ENCODE measurements around the gene STK11IP.

Gene STK11IP

DNA sequence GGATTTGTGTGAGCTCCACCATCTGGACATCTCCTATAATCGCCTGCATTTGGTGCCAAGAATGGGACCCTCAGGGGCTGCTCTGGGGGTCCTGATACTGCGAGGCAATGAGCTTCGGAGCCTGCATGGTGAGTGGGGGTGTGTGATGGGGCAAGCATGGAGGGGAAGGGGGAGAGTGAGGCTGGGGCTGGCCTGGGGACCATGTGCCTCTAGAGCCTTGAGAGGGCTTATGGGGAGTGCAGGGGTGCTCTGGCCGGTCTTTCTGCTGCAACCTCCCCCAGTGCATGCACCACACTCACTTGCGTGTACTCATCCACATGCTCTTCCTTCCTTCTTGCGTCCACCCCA, 7.9 kb downstream of the STK11IP start:
- H3K27me3 ChIP-seq (ENCODE audit: control insufficient read depth, insufficient read depth, low read length) = no peaks in the 10 kb centered on the region
- no peaks in the 10 kb centered on the region for H3K4me1 ChIP-seq (ENCODE audit: control insufficient read depth, insufficient read depth, low read length)
- H3K36me3 ChIP-seq (ENCODE audit: control insufficient read depth, insufficient read depth, low read length) = peaks cover 9% of the 10 kb centered on the region

DNA sequence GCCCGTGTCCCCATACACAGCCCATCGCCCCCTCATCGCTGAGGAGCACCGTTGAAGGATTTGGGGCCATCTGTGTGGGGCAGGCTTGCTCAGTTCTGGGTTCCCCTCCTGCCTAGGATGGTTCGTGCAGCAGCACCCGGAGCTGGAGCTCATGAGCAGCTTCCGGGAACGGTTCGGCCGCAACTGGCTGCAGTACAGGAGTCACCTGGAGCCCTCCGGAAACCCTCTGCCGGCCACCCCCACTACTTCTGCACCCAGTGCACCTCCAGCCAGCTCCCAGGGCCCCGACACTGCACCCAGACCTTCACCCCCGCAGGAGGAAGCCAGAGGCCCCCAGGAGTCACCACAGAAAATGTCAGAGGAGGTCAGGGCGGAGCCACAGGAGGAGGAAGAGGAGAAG, 10.3 kb downstream of the STK11IP start:
- Histone ChIP-seq H3K36me3 (ENCODE audit: control insufficient read depth, insufficient read depth, low read length) (peaks cover 9% of the 10 kb centered on the region), H3K9ac (ENCODE audit: low read length) (no peak overlapping the region), H3K4me1 (ENCODE audit: control insufficient read depth, insufficient read depth, low read length) (no peaks in the 10 kb centered on the region), H3K4me3 (ENCODE audit: low read length) (no peak overlapping the region), H3K9me3 (ENCODE audit: control insufficient read depth, low read length) (no peaks in the 10 kb centered on the region), H3K27me3 (ENCODE audit: control insufficient read depth, insufficient read depth, low read length) (no peaks in the 10 kb centered on the region)

More for the DNA sequence above, 7.9 kb downstream of the STK11IP start:
- Histone ChIP-seq H3K4me3 (ENCODE audit: low read length) (no peak overlapping the region), H3K9ac (ENCODE audit: low read length) (no peak overlapping the region), H3K9me3 (ENCODE audit: control insufficient read depth, low read length) (no peaks in the 10 kb centered on the region)

DNA sequence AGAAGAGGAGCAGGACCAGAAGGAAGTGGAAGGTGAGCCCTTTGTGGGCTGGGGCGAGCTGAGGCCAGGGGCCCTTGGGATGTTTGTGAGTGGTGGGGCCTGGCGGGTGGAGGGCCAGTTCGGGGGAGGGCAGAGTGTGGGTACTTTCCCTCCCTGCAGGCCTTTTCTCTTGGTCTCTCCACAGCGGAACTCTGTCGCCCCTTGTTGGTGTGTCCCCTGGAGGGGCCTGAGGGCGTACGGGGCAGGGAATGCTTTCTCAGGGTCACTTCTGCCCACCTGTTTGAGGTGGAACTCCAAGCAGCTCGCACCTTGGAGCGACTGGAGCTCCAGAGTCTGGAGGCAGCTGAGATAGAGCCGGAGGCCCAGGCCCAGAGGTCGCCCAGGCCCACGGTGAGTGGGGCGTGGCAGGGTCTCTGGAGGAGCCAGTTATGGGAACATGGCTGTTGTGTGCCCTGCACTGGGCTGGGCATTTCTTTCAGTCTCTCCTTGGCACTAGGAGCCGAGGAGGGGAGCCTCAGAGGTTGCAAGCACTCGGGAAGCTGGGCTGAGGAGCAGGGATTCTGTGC, 10.8 kb downstream of the STK11IP start:
- Histone ChIP-seq H3K9ac (ENCODE audit: low read length) (no peak overlapping the region), H3K36me3 (ENCODE audit: control insufficient read depth, insufficient read depth, low read length) (peaks cover 9% of the 10 kb centered on the region), H3K9me3 (ENCODE audit: control insufficient read depth, low read length) (no peaks in the 10 kb centered on the region), H3K4me3 (ENCODE audit: low read length) (no peak overlapping the region), H3K27me3 (ENCODE audit: control insufficient read depth, insufficient read depth, low read length) (no peaks in the 10 kb centered on the region), H3K4me1 (ENCODE audit: control insufficient read depth, insufficient read depth, low read length) (no peaks in the 10 kb centered on the region)

DNA sequence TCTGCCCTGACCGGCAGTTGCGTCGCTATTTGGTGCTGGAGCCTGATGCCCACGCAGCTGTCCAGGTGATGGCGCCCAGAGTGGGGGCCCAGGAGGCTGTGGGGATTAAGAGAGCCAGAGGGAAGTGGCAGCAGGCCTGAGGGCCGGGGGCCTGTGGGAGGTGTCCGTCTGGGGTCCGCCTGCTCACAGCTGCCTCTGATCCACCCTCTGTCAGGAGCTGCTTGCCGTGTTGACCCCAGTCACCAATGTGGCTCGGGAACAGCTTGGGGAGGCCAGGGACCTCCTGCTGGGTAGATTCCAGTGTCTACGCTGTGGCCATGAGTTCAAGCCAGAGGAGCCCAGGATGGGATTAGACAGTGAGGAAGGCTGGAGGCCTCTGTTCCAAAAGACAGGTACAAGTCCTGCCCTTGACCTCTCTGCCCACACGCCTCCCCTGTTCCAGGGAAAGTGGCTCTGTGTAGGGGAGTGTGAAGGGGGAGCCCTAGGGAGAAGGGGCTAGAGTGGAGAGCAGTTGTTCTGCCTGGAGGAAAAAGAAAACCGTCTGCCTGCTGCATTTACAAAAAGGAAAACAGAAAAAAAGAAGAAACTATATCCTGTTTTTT, 11.6 kb downstream of the STK11IP start:
- no peak overlapping the region for H3K9ac ChIP-seq (ENCODE audit: low read length)
- no peaks in the 10 kb centered on the region for H3K4me1 ChIP-seq (ENCODE audit: control insufficient read depth, insufficient read depth, low read length)
- no peaks in the 10 kb centered on the region for H3K27me3 ChIP-seq (ENCODE audit: control insufficient read depth, insufficient read depth, low read length)
- no peak overlapping the region for H3K4me3 ChIP-seq (ENCODE audit: low read length)
- H3K9me3 ChIP-seq (ENCODE audit: control insufficient read depth, low read length) = no peaks in the 10 kb centered on the region
- H3K36me3 ChIP-seq (ENCODE audit: control insufficient read depth, insufficient read depth, low read length) = peaks cover 9% of the 10 kb centered on the region

DNA sequence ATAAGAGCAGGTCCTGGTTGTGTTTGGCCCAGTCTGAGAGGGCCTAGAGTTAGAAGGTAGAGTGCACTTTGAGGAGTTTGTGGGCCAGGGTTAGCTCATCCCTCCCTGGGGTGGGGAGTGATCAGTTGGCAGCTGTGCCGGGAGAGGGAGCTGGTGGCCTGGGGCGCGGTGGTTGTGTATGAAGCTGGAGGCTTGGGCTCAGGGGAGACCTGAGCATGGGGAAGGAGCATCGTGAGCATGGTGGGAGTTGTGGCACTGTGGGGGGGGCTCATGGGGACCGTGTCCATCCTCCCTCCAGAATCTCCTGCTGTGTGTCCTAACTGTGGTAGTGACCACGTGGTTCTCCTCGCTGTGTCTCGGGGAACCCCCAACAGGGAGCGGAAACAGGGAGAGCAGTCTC, 13.6 kb downstream of the STK11IP start:
- no peak overlapping the region for H3K4me3 ChIP-seq (ENCODE audit: low read length)
- no peaks in the 10 kb centered on the region for H3K4me1 ChIP-seq (ENCODE audit: control insufficient read depth, insufficient read depth, low read length)
- no peaks in the 10 kb centered on the region for H3K9me3 ChIP-seq (ENCODE audit: control insufficient read depth, low read length)
- no peak overlapping the region for H3K9ac ChIP-seq (ENCODE audit: low read length)
- peaks cover 4% of the 10 kb centered on the region for H3K36me3 ChIP-seq (ENCODE audit: control insufficient read depth, insufficient read depth, low read length)
- H3K27me3 ChIP-seq (ENCODE audit: control insufficient read depth, insufficient read depth, low read length) = no peaks in the 10 kb centered on the region

DNA sequence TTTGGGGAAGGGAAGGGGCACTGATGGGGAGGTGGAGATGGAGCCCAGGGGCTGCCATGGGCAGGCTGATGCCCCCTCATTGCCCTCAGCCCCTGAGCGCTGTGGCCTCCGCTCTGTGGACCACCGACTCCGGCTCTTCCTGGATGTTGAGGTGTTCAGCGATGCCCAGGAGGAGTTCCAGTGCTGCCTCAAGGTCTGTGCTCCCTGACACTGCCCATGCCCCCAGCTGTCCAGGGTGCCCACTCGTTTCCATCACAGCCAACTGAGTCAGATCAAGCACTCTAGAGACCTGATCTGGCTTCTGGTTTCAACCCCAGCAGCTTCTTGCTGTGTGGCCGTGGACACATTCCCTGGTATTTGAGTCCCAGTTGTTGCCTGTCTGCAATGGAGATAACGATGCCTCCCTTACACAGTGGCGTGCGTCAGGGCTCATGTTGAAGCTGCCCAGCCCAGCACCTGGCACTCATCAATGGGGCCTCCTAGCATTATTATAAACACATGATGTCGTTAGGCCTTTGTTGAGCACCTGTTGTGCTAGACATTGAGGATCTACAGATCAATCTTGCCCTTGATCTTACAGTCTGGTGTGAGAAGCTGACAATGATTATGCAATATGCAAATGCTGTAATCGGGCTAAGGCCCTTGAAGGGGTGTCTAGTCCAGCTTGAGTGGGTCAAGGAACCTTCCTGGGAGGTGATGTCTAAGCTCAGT, 14.4 kb downstream of the STK11IP start:
- Histone ChIP-seq H3K4me3 (ENCODE audit: low read length) (no peak overlapping the region), H3K27me3 (ENCODE audit: control insufficient read depth, insufficient read depth, low read length) (no peaks in the 10 kb centered on the region), H3K36me3 (ENCODE audit: control insufficient read depth, insufficient read depth, low read length) (peaks cover 4% of the 10 kb centered on the region), H3K4me1 (ENCODE audit: control insufficient read depth, insufficient read depth, low read length) (no peaks in the 10 kb centered on the region), H3K9ac (ENCODE audit: low read length) (no peak overlapping the region), H3K9me3 (ENCODE audit: control insufficient read depth, low read length) (no peaks in the 10 kb centered on the region)

DNA sequence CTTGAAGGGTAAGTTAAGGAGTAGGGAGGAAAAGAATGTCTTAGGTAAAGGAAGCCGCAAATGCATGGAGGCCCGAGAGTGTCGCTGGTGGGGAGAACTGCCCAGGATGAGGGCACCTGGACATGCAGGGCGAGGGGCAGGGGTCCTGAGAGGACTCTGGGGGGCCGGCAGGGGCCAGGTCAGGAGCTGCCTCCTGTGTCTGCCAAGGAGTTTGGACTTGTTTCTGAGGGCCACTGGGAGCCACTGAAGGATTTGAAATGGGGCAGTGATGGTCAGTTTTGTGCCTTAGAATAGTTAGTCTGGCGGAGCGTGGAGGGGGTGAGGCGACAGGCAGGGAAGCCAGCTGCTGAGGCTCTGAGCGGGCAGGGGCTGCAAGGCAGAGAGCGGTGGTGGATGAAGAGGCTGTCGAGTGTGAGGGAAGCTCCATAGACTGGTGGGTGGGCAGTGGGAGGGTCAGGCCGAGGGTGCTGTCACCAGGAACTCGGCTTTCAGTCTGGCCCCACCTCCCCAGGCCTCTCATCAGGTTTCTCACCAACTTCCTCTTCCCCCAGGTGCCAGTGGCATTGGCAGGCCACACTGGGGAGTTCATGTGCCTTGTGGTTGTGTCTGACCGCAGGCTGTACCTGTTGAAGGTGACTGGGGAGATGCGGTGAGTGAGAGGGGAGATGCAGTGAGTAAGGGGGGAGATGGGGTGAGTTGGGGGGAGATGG, 15.1 kb downstream of the STK11IP start:
- no peaks in the 10 kb centered on the region for H3K4me1 ChIP-seq (ENCODE audit: control insufficient read depth, insufficient read depth, low read length)
- H3K36me3 ChIP-seq (ENCODE audit: control insufficient read depth, insufficient read depth, low read length) = peaks cover 4% of the 10 kb centered on the region
- H3K9me3 ChIP-seq (ENCODE audit: control insufficient read depth, low read length) = no peaks in the 10 kb centered on the region
- no peak overlapping the region for H3K9ac ChIP-seq (ENCODE audit: low read length)
- no peak overlapping the region for H3K4me3 ChIP-seq (ENCODE audit: low read length)
- H3K27me3 ChIP-seq (ENCODE audit: control insufficient read depth, insufficient read depth, low read length) = no peaks in the 10 kb centered on the region

DNA sequence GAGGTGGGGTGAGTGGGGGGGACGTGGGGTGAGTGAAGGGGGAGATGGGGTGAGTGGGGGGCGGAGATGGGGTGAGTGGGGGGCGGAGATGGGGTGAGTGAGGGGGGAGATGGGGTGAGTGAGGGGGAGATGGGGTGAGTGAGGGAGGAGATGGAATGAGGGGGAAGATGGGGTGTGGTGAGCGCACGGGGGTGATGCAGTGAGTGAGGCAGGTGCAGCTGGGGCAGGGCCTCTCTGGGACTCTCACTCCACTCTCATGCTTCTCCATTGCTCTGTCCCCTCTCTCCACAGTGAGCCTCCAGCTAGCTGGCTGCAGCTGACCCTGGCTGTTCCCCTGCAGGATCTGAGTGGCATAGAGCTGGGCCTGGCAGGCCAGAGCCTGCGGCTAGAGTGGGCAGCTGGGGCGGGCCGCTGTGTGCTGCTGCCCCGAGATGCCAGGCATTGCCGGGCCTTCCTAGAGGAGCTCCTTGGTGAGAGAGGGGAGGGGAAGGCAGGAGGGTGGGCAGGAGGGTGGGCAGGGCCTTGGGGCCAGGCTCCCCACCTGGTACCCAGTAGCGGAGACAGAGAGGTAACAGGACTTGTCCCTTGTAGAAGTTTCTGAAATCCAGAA, 15.9 kb downstream of the STK11IP start:
- Histone ChIP-seq H3K9ac (ENCODE audit: low read length) (no peak overlapping the region), H3K9me3 (ENCODE audit: control insufficient read depth, low read length) (no peaks in the 10 kb centered on the region), H3K4me3 (ENCODE audit: low read length) (no peak overlapping the region), H3K27me3 (ENCODE audit: control insufficient read depth, insufficient read depth, low read length) (no peaks in the 10 kb centered on the region), H3K36me3 (ENCODE audit: control insufficient read depth, insufficient read depth, low read length) (peaks cover 4% of the 10 kb centered on the region), H3K4me1 (ENCODE audit: control insufficient read depth, insufficient read depth, low read length) (no peaks in the 10 kb centered on the region)

DNA sequence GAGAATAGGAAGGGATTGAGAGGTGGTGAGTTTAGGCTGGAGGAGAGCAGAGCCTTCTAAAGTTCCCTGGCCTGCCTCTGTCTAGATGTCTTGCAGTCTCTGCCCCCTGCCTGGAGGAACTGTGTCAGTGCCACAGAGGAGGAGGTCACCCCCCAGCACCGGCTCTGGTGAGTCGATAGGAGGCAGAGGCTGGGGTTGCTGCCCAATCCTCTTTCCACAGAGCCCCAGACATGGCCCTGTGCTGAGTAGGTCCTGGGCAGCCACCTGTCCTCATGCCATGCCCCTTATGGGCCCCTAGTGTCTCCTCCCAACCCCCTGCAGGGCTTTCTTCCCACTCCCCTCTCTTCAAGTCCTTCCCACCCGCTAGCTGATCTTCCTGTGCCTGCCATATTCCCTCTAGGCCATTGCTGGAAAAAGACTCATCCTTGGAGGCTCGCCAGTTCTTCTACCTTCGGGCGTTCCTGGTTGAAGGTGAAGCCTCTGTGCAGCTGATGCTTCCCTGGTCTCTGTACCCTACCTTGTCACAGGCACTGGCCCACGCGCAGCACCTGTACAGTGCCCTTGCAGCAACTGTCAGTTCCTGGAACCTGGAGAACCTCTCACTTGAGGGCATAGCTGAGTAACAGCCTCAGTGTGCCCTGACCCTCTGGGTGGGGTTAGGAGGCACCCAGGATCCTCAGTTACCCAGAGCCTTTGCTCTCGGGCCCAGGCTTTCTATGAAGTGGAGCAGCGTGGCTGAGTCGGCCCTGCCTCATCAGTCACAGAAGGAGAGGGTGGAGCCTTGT, 16.6 kb downstream of the STK11IP start:
- no peaks in the 10 kb centered on the region for H3K4me1 ChIP-seq (ENCODE audit: control insufficient read depth, insufficient read depth, low read length)
- H3K4me3 ChIP-seq (ENCODE audit: low read length) = no peak overlapping the region
- no peaks in the 10 kb centered on the region for H3K27me3 ChIP-seq (ENCODE audit: control insufficient read depth, insufficient read depth, low read length)
- no peaks in the 10 kb centered on the region for H3K9me3 ChIP-seq (ENCODE audit: control insufficient read depth, low read length)
- peaks cover 4% of the 10 kb centered on the region for H3K36me3 ChIP-seq (ENCODE audit: control insufficient read depth, insufficient read depth, low read length)
- H3K9ac ChIP-seq (ENCODE audit: low read length) = no peak overlapping the region

DNA sequence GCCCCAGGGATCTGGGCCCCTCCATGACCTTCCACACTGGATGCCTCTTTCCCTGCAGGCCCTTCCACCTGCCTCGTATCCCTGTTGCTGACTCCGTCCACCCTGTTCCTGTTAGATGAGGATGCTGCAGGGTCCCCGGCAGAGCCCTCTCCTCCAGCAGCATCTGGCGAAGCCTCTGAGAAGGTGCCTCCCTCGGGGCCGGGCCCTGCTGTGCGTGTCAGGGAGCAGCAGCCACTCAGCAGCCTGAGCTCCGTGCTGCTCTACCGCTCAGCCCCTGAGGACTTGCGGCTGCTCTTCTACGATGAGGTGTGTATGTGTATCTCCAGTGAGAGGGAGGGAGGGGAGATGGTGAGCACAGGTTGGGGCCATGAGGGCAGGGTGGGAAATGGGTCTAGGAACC, 17.4 kb downstream of the STK11IP start:
- Histone ChIP-seq H3K36me3 (ENCODE audit: control insufficient read depth, insufficient read depth, low read length) (peaks cover 4% of the 10 kb centered on the region), H3K4me1 (ENCODE audit: control insufficient read depth, insufficient read depth, low read length) (no peaks in the 10 kb centered on the region), H3K27me3 (ENCODE audit: control insufficient read depth, insufficient read depth, low read length) (no peaks in the 10 kb centered on the region), H3K9me3 (ENCODE audit: control insufficient read depth, low read length) (no peaks in the 10 kb centered on the region), H3K4me3 (ENCODE audit: low read length) (no peak overlapping the region), H3K9ac (ENCODE audit: low read length) (no peak overlapping the region)

DNA sequence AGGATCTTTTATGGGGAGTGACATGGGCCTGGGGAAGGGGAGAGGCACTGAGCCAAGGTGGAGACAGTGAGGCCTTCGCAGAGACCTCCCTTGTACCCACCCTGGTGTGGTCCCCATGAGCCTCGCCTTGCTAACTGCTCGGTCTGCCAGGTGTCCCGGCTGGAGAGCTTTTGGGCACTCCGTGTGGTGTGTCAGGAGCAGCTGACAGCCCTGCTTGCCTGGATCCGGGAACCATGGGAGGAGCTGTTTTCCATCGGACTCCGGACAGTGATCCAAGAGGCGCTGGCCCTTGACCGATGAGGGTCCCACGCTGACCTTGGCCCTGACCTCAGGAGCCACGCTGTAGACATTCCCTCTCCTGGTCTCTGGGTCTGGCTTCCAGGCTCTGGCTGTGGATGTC, 18.2 kb downstream of the STK11IP start:
- no peaks in the 10 kb centered on the region for H3K4me1 ChIP-seq (ENCODE audit: control insufficient read depth, insufficient read depth, low read length)
- H3K36me3 ChIP-seq (ENCODE audit: control insufficient read depth, insufficient read depth, low read length) = peaks cover 4% of the 10 kb centered on the region
- no peak overlapping the region for H3K4me3 ChIP-seq (ENCODE audit: low read length)
- no peaks in the 10 kb centered on the region for H3K9me3 ChIP-seq (ENCODE audit: control insufficient read depth, low read length)
- no peaks in the 10 kb centered on the region for H3K27me3 ChIP-seq (ENCODE audit: control insufficient read depth, insufficient read depth, low read length)
- no peak overlapping the region for H3K9ac ChIP-seq (ENCODE audit: low read length)

Measured in mucosa of stomach (tissue), 1 donor.